Measurements from ENCODE around the gene CRABP2.
A peak's percentile ranks its signal among the peaks of the same experiment; 100 is the strongest.

The CRABP2 gene

DNA sequence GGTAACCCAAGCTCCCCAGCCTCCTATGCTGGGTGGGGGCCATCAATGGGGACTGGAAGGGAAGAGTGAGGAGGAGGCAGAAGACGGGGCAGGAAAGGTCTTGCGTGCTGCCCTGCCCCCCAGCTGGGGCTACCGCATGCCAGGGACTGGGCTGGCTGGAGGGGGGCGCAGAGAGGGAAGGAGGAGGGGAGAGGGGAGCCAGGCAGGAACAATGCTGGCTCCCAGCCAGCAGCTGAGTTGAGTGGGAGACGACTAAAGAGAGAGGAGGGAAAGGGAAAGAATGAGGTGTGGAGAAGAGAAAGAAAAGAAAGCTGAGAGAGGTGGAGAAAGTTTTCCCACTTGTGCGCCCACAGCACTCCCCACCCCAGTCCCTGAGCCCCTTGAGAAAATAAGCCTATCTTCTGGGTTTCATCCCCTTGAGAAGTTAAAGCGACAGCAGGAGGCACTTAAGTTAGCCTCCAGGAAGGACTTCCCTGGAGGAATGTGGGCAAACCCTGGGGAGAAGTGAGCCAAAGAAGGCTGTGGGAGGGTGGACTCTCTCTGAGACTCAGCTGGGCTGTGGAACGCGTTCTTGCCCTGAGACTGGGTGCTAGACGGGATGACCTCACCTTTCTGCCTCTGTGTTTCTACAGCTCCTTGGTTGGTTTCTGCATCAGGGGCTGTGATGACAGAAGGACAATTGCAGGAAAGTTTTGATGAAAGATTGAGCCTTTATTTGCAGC lies 15.3 kb downstream of the CRABP2 start:
- no peak for DNase-seq (ENCODE audit: low spot score)

DNA sequence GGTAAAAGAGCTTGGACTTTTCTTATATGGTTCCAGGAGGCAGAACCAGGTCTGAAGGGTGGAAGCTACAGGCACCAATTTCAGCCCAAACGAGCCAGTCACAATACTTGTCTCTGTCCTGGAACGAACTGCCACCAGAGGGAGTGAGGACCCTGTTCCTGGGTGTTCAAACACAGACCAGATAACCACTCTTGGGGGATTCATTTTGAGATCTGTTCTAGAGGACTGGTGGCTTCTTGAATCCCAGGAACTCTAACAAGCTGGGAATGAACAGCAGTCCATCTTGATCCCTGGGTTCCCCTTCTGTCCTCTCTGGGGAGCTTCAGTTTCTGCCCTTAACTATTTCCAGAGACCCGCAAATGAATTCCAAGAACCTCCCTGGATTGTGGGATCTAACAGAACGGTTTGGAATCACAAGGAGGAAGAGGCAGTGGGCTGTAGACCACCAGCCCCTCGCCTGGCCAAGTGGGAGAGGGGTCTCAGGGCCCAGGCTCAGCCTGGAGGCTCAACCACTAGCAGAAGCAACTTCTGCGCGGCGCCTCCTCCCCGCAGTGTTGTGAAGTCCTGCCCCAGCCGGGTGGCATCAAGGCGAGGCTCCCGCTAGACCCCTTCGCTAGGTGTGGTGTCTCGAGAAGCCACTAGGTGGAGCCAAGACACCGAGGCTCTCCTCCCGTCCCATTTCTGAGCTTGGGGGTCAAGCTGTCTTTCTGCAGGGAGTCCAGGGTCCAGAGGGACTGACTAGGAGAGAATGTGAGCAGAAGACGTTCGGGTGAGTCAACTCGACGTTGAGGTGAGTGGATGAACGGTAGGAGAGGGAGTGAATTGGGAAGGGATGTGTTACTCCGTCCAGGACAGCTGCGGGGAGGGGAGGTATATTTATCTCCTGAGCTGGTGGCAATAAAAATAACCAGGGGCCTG lies 16.1 kb downstream of the CRABP2 start:
- peak; percentile 74 for DNase-seq (ENCODE audit: low spot score)

DNA sequence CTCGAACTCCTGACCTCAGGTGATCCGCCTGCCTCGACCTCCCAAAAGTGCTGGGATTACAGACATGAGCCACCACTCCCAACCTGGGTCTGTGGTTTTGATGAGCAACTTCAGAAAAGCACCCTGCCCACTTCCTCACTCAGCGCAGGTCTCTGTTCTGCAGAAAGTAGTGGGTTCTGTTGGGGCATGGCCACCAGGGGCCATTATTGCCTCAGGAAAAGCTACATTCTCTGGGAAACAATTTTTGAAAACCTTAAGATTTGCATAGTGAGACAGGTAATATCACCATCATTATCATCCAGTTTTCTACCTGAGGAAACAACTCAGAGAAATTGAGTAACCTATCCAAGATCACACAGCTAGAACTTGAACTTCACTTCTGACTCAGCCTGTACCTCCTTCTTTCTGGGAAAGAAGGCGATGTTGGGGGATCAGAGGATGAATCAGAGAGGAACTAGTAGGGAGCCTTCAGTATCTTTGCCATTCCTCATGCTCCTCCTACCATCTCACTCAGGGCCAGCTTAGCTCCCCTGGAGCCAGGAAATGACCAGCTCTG lies 21.1 kb downstream of the CRABP2 start:
- no peak for DNase-seq (ENCODE audit: low spot score)

DNA sequence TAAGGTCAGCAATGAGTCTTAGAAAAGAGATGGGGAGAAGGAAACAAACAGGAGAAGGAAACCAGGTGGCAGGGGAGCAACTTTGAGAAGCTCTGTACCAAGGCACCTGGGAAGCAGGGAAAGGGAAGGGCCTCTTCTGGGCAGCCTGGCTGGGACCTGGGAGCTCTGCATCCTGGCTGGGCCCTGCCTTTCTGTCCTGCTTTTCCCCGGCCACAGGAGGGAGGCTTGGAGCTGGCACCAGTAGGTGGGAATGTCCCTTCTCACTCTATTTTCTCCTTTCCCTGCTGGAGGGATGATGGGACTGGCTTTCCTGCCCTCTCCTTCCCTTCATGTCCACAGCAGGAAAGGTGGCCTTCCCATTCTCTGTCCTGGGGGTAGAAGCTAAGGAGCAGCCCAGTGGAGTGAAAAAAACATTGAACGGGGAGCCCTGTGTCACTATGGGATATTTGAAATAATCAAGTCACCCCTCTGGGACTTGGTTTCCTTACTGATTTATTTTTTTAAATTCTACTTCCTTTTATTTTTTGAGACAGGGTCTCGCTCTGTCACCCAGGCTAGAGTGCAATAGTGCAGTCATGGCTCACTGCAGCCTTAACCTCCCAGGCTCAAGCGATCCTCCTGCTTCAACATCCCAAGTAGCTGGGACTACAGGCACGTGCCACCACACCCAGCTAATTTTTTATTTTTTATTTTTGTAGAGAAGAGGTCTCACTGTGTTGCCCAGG lies 23.1 kb downstream of the CRABP2 start:
- no peak for DNase-seq (ENCODE audit: low spot score)

DNA sequence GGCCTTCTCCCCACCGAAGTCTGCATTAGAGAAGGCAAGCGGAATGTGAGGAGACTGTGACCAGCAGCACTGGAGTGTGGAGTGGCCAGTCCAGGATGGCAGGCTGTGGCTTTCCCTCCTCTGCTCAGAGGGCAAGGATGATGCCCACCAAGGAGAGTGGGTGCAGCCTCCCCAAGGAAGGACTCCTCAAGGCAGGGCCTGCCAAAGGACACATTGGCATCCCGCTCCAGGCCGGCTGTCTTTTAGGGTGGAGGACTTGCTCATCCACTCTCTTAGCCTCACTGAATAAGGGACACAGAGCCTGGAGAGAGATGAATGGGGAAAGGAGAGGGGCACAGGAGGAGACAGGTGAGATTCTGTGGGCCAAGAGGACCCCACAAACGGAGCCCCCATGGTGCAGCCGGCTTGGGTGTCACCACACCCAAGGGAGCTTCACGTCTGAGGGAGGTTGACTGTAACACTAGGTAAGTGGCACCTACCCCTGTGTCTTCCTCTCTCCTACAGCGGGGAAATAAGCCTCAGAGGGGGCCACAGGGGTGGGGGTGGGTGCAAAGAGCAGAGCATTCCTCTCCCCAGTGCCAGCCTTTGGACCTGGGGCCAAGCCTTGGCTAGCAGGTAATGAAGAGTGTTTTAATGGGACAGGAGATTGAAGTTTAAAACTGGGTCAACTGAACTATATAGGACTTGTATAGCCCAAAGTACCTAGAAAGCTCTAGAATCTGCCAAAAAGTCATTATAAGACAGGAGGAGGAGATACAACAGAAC lies 24.0 kb downstream of the CRABP2 start:
- no peak for DNase-seq (ENCODE audit: low spot score)

DNA sequence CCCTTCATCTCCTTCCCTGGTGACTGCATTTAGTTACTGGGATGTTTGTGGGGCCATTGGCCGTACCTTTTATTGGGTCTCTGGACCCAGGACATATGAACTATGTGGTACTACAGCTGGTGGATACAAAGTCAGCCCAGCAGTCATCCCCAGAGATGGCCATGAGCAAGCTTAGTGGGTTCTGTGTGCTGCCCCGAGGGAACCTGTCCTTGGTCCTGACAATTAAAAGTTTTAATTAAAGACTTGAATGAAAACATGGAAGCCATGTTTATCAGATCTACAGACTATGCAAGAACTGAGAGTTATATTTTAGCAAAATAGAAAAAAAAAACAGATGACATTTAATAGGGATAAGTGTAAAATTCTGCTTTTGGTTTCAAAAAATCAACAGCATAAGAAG lies 25.3 kb downstream of the CRABP2 start:
- DNase-seq (ENCODE audit: low spot score): no peak

DNA sequence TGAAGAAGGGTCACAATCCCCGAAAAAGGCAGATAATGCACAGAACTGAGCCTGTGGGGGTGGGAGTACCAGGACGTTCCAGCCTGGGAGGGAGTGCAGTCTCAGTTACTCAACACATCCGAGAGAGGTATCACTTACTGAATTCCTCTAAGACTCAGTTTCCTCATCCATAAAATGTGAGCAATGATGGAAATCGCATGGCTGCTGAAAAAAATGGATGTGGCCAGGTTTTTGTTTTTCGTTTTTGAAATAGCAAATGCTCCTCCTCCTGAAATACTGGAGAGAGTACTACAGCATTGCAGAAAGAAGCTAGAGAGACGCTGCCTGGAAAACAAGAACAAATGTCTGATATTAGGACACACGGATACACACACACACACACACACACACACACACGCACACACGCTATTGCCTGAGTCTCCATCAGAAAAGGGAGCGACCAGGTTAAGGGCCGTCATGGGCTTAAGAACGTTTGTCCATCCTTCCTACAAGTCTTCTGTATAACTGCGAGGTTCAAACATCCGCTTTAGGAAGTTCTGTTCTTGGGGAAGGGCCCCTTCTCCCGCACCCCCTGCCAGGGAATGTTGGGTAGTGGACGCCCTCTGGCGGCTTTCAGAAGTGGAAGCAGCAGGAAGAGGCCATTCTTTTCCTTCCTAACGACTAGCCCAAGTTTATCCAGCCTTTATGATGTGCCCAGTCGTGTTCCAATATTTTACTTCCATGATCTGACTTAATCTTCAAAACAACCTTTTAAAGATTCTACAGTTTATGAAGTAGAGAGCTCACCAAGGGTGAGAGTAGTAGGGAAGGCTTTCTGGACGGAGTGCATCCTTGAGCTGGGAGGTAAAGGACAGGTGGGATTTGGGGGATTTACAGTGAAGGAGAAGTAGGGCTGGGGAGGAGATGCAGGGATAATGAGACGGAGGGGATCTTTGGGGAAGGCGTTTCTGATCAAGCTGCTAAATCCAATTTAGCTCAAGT lies 27.5 kb downstream of the CRABP2 start:
- peak; percentile 84 for DNase-seq (ENCODE audit: low spot score)

DNA sequence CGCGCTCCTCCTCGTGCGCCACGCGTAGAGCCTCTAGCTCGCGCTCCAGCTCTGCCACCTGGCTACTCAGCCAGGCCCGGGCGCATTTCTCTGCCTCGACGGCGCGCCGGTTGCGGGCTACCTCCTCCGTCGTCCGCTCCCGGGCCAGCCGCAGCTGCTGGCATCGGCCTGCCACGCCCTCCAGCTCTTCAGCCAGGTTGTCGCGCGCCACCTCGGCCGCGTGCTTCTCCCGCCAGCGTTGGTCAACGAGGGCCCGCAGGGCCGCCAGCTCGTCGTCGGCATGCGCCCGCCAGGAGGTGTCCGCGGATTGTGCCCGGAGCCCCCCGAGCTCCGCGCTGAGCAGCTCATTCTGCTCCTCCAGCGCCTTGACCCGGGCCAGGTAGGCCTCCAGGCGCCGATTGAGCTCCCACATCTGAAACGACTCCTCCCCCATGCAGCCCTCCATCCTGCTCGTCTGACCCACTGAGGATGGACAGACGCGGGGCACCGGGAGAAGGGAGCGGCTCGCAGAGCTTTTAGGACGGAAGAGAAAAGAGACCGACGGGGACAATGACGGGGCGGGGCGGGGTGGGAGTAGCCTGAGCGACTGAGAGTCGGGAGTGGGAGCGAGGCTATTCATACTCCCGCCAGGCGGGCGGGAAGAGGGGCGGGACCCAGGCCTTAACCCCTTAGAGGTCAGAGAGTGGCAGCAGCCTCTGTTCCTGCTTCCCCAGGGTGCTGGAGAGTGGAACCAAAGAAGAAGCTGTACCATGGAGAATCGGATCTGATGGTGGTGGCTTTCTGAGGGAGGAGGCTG lies 28.4 kb downstream of the CRABP2 start, which contains the start of gene NES:
NES (minus strand) TSS at position 588 of the 796 bp plus-strand sequence; CDS start at position 445, 143 bp downstream.
- peak; percentile 85 for DNase-seq (ENCODE audit: low spot score)

DNA sequence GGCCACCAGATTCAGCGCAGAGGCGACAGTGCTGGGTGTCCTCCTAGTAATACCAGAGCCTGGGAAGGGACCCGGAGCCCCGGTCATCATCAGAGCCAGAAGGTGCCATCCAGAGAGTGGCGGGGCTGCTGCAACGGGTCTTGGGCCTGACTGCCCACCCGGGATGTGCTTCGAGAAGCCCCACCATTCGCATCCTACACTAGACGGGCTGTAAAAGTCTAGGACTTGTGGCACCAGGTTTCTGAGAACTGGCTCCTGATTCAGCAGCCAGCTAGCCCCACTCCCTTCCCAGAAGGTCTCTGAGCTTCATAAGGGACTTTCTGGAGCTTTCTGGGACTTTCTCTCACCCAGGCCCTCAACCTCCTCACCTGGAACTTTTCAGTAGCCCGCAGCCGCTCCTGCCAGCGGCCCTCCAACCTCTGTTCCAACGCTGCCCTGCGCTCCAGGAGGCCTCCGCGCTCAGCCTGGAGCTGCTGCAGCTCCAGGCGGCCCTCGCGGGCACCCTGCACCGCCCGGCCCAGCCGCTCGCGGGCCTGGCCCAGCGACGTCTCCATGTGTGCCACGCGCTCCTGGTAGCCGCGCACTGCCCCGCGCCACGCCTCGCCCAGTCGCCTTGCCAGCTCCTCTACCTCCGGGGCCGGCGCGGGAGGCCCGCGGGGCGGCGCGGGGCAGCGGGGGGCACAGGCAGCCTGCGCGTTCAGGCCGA lies 29.1 kb downstream of the CRABP2 start:
- DNase-seq (ENCODE audit: low spot score): no peak

DNA sequence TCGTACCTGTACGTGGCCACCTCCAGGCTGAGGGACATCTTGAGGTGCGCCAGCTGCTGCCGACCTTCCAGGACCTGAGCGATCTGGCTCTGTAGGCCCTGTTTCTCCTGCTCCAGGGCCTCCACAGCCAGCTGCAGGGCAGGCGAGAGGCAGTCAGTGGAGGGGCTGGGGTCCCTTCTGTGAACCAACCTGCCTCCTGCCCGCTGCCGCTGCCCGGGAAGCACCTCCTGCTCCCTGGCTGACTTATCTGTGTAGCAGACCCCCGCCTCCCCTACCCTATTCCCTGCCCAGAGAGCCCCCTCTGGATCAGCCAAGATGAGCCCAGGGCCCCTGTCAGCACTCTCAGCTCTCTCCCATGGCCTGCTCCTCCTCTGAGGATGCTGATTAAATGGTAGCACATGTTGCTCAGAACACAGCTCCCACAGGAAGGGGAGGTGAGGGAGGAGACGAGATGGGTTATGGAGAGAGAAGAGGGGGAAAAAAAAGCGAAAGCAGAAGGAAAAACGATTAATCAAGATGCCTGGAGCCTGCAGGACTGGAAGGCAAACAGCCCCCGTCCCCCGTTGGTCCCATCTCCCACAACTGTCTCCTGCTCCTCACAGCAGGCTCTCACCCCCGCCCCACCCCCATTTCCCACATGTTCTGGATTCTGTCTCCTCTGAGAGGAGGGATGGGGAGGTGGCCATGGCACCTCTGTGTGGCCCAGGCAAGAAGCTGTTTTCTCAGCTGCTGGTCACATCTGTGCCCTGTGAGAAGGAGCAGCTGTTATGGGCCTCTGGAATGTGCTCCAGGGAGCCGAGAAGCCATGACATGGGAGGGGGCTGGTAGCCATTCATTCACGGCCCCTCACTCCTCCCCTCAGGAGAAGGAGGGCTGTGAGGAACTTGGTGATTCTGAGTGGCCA lies 29.9 kb downstream of the CRABP2 start:
- no peak for DNase-seq (ENCODE audit: low spot score)

DNA sequence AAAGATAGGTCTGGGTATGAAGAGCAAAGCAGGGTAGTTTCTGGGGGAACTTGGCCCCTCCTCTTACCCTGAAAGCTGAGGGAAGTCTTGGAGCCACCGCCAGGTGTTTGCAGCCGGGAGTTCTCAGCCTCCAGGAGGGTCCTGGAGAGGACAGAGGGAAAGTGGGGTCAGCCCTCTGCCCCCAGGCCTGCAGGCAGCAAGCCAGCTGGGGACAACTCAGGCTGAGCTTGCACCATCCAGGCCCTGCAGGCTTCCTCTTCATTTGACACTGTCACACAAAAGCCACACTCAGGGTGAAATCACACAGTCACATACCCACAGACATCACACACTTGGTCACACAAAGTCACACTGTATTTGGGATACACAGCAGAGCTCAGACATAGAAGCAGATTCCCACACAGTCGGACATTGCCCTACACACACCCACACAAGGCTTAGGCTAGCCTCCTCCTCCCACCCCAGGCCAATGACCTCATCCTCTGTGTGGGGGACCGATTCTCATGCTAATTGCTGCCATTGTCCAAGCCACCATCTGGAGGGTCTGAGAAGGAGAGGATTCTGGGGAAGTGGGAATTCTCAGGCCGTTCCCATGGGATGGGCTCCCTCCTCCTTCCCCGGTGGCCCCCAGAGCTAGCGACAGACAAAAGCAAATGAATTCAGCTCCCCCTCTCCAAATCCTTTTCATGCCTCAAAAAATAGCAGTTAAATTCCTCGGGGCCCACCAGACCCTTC lies 31.8 kb downstream of the CRABP2 start:
- DNase-seq (ENCODE audit: low spot score): no peak

DNA sequence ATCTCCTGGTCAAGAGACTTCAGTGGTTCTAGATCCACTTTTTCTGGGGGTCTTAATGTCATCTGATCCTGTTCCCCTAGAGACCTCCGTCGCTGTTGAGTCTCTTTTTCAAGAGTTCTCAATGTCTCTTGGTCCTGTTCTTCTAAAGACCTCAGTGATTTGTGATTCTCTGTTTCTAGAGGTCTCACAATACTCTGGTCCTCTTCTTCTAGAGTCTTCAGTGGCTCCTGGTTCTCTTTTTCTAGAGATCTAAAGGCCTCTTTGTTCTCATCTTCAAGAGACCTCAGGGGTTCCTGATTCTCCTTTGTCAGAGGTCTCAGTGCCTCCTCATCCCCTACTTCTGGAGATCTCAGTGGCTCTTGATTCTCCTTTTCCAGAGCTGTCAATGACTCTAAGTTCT lies 33.6 kb downstream of the CRABP2 start:
- no peak for DNase-seq (ENCODE audit: low spot score)

DNA sequence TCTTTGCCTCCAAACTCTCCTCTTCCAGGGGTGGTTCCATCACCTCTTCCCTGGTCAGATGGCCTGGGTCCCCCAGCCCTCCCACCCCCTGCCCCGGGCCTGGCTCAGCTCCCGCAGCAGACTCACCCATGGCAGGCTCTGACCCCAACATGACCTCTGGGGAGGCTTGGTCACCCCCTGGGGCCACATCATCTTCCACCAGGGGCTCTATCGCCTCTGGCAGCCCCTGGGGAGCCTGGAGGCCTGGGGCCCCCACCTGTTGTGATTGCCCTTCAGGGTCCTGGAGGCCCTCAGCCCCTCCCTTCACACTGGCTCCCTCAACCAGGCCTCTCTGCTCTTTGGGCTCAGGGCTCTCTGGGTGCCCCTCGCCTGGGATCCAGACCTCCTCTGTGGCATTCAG lies 34.6 kb downstream of the CRABP2 start:
- DNase-seq (ENCODE audit: low spot score): no peak

DNA sequence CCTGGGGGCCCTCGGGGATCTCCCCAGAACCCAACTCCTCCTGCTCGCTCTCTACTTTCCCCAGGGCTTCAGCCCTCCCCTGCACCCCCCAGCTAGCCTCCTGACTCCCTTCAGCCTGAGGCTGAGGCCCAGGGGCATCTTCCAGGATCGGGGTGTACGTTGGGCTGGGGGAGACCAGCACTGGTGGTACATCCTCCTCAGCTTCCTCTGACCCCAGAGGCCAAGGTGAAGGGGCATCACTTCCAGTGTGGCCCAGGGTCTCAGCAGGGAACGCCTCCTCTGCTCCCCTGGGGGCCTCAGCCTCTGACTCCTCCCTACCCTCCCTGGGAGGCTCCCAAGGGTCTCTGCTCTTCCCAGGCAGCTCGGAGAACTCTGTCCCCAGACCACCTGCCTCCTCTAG lies 35.0 kb downstream of the CRABP2 start:
- no peak for DNase-seq (ENCODE audit: low spot score)

DNA sequence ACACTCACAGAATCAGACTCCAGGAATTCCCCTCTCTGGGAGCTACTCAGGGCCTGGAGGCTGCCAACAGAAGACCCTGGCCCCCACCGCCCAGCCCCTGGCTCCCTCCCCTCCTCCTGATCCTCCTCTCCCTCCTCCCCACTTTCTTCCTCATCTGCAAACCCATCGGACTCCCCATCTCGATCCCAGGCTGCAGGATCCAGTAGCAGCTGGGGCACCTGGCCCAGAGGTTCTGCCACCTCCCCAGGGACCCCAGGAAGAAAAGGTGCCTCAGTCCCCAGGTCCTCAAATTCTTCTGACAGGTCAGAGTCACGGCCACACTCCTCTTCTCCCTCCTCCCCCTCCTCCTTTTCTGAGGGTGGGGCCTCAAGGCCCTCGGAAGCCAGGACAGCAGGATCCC lies 35.6 kb downstream of the CRABP2 start:
- no peak for DNase-seq (ENCODE audit: low spot score)

DNA sequence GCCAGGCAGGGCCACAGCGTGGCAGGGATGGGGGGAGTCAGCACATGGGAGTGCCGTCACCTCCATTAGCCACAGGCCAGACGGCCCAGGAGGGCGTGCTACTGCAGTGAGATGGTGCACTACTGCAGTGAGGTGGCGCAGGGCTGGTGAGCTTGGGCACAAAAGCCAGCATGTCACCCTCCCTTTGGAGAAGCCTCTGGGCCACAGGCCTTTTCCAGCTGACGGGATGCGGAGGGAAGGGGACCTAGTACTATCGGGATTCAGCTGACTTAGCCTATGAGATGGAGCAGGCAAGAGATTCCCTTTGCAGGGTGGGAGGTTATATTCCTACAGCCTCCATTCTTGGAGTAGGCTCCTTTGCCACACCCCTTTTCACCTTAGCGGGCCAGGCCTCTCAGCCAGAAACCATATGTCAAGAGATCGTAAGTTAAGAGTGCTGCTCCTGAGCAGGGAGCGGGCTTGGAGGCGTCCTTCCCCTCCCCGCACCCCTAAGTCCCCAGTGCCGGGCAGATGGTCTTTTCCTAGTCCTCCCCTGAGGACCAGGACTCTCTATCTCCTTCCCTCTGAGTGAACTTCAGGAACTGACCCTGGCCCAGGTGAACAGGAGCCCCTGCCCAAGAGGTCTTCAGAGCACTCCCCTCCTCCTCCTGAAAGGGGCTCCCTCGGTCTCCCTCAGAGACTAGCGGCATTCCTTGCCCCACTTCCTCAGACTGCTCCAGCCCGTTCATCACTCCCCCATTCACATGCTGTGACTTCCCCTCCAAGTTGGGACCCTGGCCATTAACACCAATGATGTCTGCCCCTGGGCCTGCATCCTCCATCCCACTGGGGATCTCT lies 36.4 kb downstream of the CRABP2 start:
- DNase-seq (ENCODE audit: low spot score): no peak

All from kidney capillary endothelial cell (primary cell).